Colonic mucosa (tissue), 4 donors: ENCODE results near the gene IL1F10. TPM values are rescaled to one million over a fixed set of nuclear protein-coding genes. Genes with fewer than 3 reads are reported as not detected.

Experiments used
- DNase-seq: peaks from one replicate; pipeline ENCODE4 v3.0.0-alpha.2; 2020
- H3K27ac ChIP-seq: fragments of 200-600 bp; one replicate; pipeline ENCODE4 v1.8.0; 2021
- H3K27me3 ChIP-seq: fragments of 200-600 bp; one replicate; pipeline ENCODE4 v1.8.0; 2021
- H3K36me3 ChIP-seq: fragments of 200-600 bp; one replicate; pipeline ENCODE4 v1.8.0; 2021
- H3K4me1 ChIP-seq: fragments of 200-600 bp; one replicate; pipeline ENCODE4 v1.8.0; 2021; ENCODE audit warnings: mild to moderate bottlenecking
- H3K4me3 ChIP-seq: fragments of 200-600 bp; one replicate; pipeline ENCODE4 v1.8.0; 2021
- H3K9ac ChIP-seq, 2 donors: one replicate each; pipeline ENCODE4 v1.7.0; 2013; ENCODE audit warnings: control low read depth in 2 of 2, low read depth in 2 of 2, low read length in 2 of 2
- H3K9me3 ChIP-seq: fragments of 200-600 bp; one replicate; pipeline ENCODE4 v1.8.0; 2021
- CTCF ChIP-seq: fragments of 200-600 bp; IDR thresholded peaks from one replicate; pipeline ENCODE4 v1.8.0; 2022; ENCODE audit warnings: antibody characterized with exemption, mild to moderate bottlenecking
- intact Hi-C: fragments of 100-400 bp; cut with DNase I; formaldehyde crosslinking; loops from one replicate; pipeline ENCODE4 v1.14.1; 2022
- total RNA-seq, 2 donors: library from RNA; stranded (reverse); fragmentation: NEBNext Ultra II Directional in 1 of 2; extraction: Animal tissue kit (Norgen Biotek cat#: 25700) in 1 of 2; gene quantifications; one replicate each; pipeline ENCODE4 v1.2.1, GENCODE V29; 2021
- donor health status: healthy.
- donor health status: DM: no; HTN: no; CAD: no.
- donor health status: DM: no; HTN: no; CAD: no.

IL1F10 gene
- total RNA-seq, 2 donors from 2014 or later, result not detected

GRCh38 chr2:113027691-113028090 lies 40.1 kb upstream of the IL1F10 start:
- Histone ChIP-seq H3K9ac (no peak overlapping the region), H3K27me3 (no peaks in the 10 kb centered on the region), H3K27ac (no peak overlapping the region), H3K4me3 (no peak overlapping the region), H3K36me3 (no peaks in the 10 kb centered on the region), H3K4me1 (no peaks in the 10 kb centered on the region), H3K9me3 (no peaks in the 10 kb centered on the region)
- intact Hi-C loops, result no loop called here
- no peak for DNase-seq
- TF ChIP-seq CTCF, result no peak

- no peak overlapping the region for H3K4me3 ChIP-seq
- H3K36me3 ChIP-seq, result no peaks in the 10 kb centered on the region
- no peak for TF ChIP-seq CTCF
- H3K27ac ChIP-seq, result no peak overlapping the region
- no peak for DNase-seq
- H3K27me3 ChIP-seq, result no peaks in the 10 kb centered on the region
- no peaks in the 10 kb centered on the region for H3K4me1 ChIP-seq
- H3K9ac ChIP-seq, result no peak overlapping the region
- H3K9me3 ChIP-seq, result no peaks in the 10 kb centered on the region
- intact Hi-C loops, result no loop called here
Observed at GRCh38 chr2:113028112-113028511, 39.7 kb upstream of the IL1F10 start.

GRCh38 chr2:113032737-113033136 lies 35.0 kb upstream of the IL1F10 start:
- Histone ChIP-seq H3K27me3 (no peaks in the 10 kb centered on the region), H3K27ac (no peak overlapping the region), H3K4me3 (no peak overlapping the region), H3K9ac (no peak overlapping the region), H3K4me1 (no peaks in the 10 kb centered on the region), H3K36me3 (no peaks in the 10 kb centered on the region), H3K9me3 (no peaks in the 10 kb centered on the region)
- no peak for DNase-seq
- intact Hi-C loops, result no loop called here
- TF ChIP-seq CTCF, result no peak

- no peaks in the 10 kb centered on the region for H3K9me3 ChIP-seq
- intact Hi-C loops, result no loop called here
- no peak for DNase-seq
- no peaks in the 10 kb centered on the region for H3K4me1 ChIP-seq
- H3K27me3 ChIP-seq, result no peaks in the 10 kb centered on the region
- no peak overlapping the region for H3K4me3 ChIP-seq
- no peaks in the 10 kb centered on the region for H3K36me3 ChIP-seq
- no peak overlapping the region for H3K27ac ChIP-seq
- no peak overlapping the region for H3K9ac ChIP-seq
- TF ChIP-seq CTCF, result no peak
Observed at GRCh38 chr2:113034016-113034415, 33.8 kb upstream of the IL1F10 start.

- Histone ChIP-seq H3K36me3 (no peaks in the 10 kb centered on the region), H3K27me3 (no peaks in the 10 kb centered on the region), H3K9ac (no peak overlapping the region), H3K9me3 (no peaks in the 10 kb centered on the region), H3K27ac (no peak overlapping the region), H3K4me1 (no peaks in the 10 kb centered on the region), H3K4me3 (no peak overlapping the region)
- no peak for DNase-seq
- TF ChIP-seq CTCF, result no peak
- intact Hi-C loops, result no loop called here
Observed at GRCh38 chr2:113036763-113037162, 31.0 kb upstream of the IL1F10 start.

- intact Hi-C loops, result no loop called here
- no peak overlapping the region for H3K4me3 ChIP-seq
- H3K9ac ChIP-seq, result no peak overlapping the region
- H3K9me3 ChIP-seq, result no peaks in the 10 kb centered on the region
- DNase-seq, result no peak
- no peaks in the 10 kb centered on the region for H3K4me1 ChIP-seq
- no peaks in the 10 kb centered on the region for H3K36me3 ChIP-seq
- no peaks in the 10 kb centered on the region for H3K27me3 ChIP-seq
- no peak overlapping the region for H3K27ac ChIP-seq
- no peak for TF ChIP-seq CTCF
Observed at GRCh38 chr2:113038291-113038690, 29.5 kb upstream of the IL1F10 start.
